HG02798 (cell line): ENCODE results near the gene SRGAP2C.
"Not testable (repeated sequence)": the region's sequence is repeated elsewhere in the genome, so short reads cannot be mapped to it uniquely, and the experiment has no call there.

Experiments
- ATAC-seq: cut with Tn5 transposase; IDR thresholded peaks from one replicate; pipeline ENCODE4 v1.9.1; 2021; ENCODE audit warnings: mild to moderate bottlenecking; ENCODE audit not compliant: unreplicated experiment, poor library complexity

SRGAP2C gene

DNA sequence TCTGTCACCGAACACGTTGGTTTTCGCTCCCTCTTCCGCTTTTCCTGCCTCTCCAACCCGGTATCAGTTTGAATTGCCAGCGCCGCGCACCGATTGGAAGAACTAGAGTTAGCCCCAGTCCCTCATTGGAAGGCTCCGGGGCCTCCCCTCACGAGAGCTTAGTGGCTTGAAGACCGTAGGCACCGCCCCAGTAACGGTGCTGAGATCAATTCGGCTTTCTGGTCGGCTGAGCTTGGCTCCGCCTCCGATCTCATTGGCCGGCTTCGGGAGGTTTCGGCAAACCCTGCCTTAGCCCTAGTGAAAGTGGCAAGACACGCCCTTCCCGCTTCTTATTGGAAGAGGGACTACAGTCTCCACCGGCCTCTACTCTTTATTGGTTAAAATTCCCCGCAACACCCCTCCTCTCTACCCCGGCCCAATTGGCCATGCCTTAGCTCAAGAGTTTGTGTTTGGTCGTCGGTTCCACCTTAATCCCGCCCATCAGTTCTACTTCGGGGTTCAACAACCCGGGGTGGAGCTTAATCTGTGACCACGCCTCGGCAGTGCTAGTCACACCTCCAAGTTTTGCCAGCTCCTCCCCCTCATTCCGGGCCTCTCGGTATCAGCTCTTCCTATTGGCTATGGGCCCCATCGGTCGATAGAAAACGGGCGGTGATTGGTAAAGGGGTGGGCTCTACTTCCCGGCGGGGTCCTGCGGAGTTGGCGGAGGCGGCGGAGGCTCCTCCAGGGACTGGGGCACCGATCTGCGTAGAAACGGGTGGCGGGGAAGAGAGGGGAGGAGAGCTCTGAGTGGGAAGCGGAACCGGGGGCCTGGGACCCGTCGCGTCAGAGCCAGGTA is at the start of gene SRGAP2C, which contains the start of gene FAM72B:
SRGAP2C (plus strand) TSS at position 686 of the 838 bp plus-strand sequence. CDS start 2,472 bp downstream, outside the sequence.
FAM72B (minus strand) TSS at position 51 of the 838 bp plus-strand sequence. CDS start 851 bp downstream, outside the sequence.
- ATAC-seq, result peak; percentile 89

DNA sequence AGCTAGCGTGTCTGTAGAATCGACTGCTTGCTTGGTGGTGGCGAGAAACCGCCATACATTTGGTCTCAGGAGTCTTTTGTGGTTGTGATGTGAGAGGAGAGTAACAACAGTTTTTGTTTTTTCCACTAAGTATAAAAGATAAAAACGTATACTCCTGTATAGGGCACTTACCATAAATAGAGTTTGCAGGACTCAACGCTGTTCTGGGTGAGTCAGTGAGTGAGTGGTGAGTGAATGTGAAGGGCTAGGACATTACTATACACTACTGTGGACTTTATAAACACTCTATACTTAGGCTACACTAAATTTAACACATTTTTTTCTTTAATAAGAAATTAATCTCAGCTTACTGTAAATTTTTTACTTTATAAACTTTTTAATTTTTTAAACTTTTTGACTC is 44.4 kb upstream of the SRGAP2C start:
- ATAC-seq, result not testable (repeated sequence)

DNA sequence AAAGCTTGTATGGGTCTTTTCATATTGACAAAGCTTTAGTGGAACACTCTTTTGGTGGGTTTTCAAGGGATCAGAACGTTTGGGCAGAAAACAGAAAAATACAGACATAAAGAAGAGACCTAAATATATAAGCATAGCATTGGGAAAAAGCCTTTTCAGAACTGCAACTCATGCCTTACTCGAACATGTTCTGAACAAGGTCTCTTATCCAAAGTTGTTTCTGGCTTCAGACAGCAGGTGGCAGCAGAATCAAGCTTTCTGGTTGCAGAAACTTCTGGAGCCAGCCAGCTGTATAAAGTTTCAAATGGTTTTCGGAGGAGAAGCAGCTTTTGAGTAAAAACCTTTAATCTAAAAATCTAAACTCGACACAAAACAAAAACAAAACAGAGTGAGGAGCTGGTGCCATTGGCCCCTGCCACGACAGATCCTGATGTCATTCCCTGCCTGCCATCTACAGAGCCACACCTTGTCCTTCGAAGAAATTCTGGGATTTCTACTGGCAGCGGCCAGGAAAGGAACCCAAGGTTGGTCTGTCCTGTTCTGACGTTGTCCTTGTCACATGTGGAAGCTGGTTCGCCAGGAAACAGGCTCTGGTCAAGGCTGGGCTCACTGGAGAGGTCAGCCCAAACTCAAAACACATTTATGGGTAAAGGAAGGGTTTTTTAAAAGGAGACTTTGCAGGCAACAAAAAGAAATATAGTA is 36.1 kb upstream of the SRGAP2C start:
- peak; percentile 54 for ATAC-seq

- not testable (repeated sequence) for ATAC-seq
Observed at GRCh38 chr1:121151294-121151693, 33.5 kb upstream of the SRGAP2C start.

GRCh38 chr1:121152788-121153187 is 32.0 kb upstream of the SRGAP2C start:
- ATAC-seq, result not testable (repeated sequence)

DNA sequence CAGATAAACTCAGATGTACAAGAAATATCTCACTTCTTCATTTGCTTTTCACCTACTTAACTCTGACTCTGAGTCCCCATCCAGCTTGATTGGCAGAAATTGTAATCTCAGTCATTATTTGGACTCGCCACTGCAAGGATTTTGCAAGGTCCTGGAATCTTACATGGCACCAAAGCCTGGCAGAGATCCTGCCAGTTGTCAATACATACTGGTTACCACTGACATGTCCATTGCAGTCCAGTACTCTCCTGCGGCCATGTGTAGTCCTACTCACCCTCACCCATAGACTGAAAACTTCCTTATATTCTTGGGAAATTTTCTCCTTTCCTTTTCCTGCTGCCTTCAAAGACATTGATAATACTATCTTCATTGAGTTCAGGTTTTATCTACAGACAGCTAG is 30.0 kb upstream of the SRGAP2C start:
- ATAC-seq, result not testable (repeated sequence)

DNA sequence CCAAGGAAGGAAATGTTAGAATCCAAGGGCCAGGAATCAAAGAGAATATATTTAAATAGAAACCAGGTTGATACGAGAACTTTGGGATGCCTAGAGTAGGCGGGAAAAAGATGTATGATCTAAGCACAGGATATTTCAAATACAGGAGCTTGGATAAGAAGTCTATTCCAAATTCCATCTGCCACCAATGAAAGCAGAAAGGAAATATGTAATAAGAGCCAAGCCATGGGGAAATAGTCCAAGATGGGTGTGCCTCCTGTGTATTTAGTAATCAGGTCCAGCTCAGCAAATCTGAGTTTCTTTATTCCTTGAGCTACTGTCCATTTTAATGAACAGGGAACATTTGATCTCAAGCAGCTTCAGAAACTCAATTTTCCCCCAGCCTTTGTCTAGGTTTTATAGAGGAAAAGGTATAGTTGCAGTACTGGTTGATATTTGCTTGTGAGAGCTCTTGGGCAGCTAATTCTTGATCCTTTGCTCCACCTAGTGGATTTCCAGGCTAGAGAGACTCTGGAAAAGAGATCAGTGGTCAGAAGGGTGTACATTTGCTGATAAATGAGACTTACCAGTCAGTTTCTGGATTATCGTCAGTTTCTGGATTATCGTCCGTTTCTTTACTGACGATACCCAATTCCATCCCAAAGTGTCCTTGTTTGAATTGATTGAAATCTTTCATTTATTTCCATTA is 29.0 kb upstream of the SRGAP2C start:
- ATAC-seq, result not testable (repeated sequence)

- ATAC-seq, result not testable (repeated sequence)
Observed at GRCh38 chr1:121156958-121157603, 27.7 kb upstream of the SRGAP2C start.

GRCh38 chr1:121157609-121158008 is 27.2 kb upstream of the SRGAP2C start:
- ATAC-seq, result not testable (repeated sequence)

GRCh38 chr1:121160118-121160517 is 24.7 kb upstream of the SRGAP2C start:
- ATAC-seq, result not testable (repeated sequence)

DNA sequence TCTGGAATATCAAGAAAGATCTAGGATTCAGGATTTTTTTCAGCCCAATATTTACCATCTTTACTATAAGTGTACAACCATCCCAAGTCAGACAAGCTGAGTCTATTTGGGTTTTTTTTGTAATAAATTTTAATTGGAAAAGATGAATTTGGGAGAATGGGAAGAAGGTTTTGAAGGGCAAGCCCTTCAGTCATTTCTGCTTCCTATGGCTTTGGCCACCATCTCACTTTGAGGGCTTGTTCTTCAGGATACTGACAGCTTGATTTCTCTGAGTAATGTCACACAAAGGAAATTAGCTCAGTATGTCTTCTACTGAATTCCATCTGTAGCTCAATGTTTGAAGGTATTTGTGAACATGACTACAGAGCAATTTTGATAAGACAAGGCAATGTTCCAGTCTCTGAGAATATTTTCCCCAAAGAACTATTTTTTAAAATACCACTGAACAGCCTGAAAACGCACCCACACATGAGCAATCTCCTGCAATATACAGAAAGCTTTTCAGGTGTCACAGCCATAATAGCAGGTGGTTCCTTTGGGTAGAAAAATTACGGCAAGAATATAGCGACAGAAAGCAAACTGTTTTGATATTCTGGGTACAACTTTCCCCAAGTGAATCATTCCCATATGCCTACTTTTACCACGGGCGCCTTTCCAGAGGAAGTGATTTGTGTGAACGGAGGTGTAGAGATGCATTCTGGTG is 23.4 kb upstream of the SRGAP2C start:
- ATAC-seq, result not testable (repeated sequence)

- not testable (repeated sequence) for ATAC-seq
Observed at GRCh38 chr1:121163850-121164757, 20.7 kb upstream of the SRGAP2C start.

DNA sequence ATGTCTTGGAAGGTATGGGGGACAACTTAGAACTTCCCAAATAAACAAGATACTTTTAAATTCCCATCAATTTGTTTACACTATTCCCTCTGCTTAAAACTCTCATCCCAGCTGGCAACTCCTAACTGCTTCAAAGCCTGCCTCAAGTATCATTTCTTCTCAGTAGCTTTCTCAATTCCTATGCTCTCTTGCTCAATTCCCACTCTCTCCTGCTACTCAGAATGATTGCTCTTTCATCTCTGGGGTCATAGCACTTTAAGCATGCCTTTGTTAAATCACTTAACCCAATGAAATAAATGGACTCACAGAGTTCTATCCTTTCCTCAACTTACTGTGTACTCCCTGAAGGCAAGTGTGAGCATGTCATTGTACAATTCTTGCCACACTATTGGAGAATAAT is 19.5 kb upstream of the SRGAP2C start:
- not testable (repeated sequence) for ATAC-seq

- not testable (repeated sequence) for ATAC-seq
Observed at GRCh38 chr1:121167225-121167738, 17.5 kb upstream of the SRGAP2C start.

DNA sequence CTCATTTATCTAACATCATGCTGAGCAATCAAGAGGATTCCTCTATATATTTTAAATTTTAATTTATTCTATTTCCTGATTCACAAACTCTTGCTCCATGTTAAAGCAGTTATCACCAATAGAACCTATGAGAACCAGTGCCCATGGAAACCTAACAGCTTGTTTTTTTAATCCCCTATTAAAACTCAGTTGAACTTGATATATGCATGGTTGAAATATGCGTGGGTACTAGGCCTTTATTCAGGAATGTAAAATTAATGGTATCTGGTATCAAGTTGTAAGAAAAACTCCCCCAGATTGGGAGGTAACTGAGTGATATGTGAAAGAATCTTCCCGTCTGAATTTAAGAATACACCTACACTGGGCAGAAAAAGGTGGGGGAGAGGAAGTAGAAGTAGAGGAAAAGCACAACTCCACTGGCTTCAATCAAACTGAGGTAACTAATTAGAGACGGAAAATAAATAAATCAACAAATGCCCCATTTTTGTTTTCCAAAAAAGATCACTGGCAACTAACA is 16.6 kb upstream of the SRGAP2C start:
- not testable (repeated sequence) for ATAC-seq

DNA sequence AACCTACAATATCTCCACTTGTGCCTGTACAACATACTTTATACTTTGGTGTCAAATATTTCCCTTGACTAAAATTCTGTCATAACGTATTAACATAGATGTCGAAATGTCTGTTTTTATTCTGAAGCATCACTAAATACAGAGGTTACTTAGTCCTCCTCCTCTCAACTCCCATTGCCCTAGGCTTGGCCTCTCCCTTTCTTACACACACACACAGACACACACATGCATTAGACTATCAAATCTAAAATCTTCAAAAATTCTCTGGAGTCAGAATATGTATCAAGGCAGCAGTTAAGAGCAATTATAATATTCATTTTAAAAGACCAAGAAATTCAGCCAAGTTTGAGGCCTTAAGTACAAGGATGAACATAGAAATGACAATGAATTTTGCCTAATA is 8.1 kb upstream of the SRGAP2C start:
- not testable (repeated sequence) for ATAC-seq

GRCh38 chr1:121178197-121178596 is 6.6 kb upstream of the SRGAP2C start:
- not testable (repeated sequence) for ATAC-seq

DNA sequence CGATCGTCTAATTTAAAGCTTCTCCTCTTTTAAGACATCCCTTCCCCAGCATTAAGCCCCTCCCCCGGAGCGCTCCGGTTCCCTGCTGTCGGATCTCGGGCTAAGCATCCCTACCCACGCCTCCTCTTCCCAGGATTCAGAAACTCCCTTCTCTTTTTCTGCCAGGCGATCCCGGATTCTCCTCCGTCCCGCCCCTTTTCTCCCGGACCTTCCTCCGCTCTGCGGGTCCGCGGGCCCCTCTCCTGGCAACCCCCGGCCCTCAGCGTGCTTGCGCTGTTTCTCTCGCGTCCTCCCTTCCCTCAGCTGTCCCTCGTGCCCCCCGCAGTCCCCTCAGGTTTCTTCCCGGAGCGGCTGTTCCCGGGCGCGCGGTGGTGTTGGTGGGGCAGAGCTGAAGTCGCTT is 908 bp upstream of the SRGAP2C start:
- not testable (repeated sequence) for ATAC-seq
